LNCaP clone FGC (cell line): Measurements from ENCODE around the gene KRT25.

Experiments
- DNase-seq: peaks from one replicate; pipeline ENCODE4 v3.0.0-alpha.2; 2011; ENCODE audit warnings: low read depth
- H3K4me3 ChIP-seq: 2 replicates; pipeline ENCODE4 v1.5.1; 2011; ENCODE audit warnings: mild to moderate bottlenecking, low read depth, low read length, control low read depth
- CTCF ChIP-seq: IDR thresholded peaks from 2 replicates; pipeline ENCODE4 v1.5.1; 2012; ENCODE audit warnings: mild to moderate bottlenecking; ENCODE audit not compliant: control insufficient read depth, insufficient read depth; ENCODE audit errors: extremely low read depth

Gene KRT25

GRCh38 chr17:40778461-40778860, 23.3 kb upstream of the KRT25 start:
- no peak overlapping the region for H3K4me3 ChIP-seq
- no peak for TF ChIP-seq CTCF
- DNase-seq, result no peak

- H3K4me3 ChIP-seq, result no peak overlapping the region
- DNase-seq, result no peak
- TF ChIP-seq CTCF, result no peak
Measured at GRCh38 chr17:40777971-40778370, 22.8 kb upstream of the KRT25 start.

GRCh38 chr17:40777459-40777858, 22.3 kb upstream of the KRT25 start:
- no peak overlapping the region for H3K4me3 ChIP-seq
- TF ChIP-seq CTCF, result no peak
- no peak for DNase-seq

- TF ChIP-seq CTCF, result no peak
- no peak for DNase-seq
- no peak overlapping the region for H3K4me3 ChIP-seq
Measured at GRCh38 chr17:40775945-40776344, 20.8 kb upstream of the KRT25 start.

GRCh38 chr17:40772101-40772500, 17.0 kb upstream of the KRT25 start, which contains the start of gene KRT26:
Gene KRT26, minus strand, starts transcription at chr17:40772201. Its CDS starts 88 bp downstream, at chr17:40772113.
- no peak for DNase-seq
- no peak for TF ChIP-seq CTCF
- no peak within 1 kb of the TSS for H3K4me3 ChIP-seq

GRCh38 chr17:40765657-40766056, 10.5 kb upstream of the KRT25 start:
- H3K4me3 ChIP-seq, result no peak overlapping the region

More at GRCh38 chr17:40765657-40766056, 10.5 kb upstream of the KRT25 start:
- no peak for TF ChIP-seq CTCF
- no peak for DNase-seq
